Measurements from ENCODE around the gene GSAP.

GSAP gene

DNA sequence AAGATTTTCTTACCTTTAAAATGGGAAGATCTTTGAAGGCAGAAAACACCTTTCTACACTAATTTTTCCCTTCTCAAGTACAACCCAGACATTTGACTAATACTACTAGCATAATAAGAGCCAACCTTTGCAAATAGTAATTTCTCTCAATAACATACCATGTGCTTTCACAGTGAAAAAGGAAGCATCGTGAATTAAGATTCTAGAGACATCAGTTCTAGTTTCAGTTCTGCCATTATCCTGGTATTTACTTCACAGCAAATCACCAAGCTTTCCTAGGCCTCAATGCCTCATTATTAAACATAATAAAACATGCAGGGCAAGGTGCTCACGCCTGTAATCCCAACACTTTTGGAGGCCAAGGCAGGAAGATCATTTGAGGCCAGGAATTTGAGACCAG lies 24.9 kb downstream of the GSAP start:
- Histone ChIP-seq H3K4me2 (no peak overlapping the region), H2AFZ (ENCODE audit: low read depth) (no peak overlapping the region), H3K4me1 (ENCODE audit: low read depth, poor library complexity, severe bottlenecking) (no peaks in the 10 kb centered on the region)

GRCh38 chr7:77388055-77388641 lies 28.0 kb downstream of the GSAP start:
- no peak for TF ChIP-seq CTCF (conservative IDR thresholded peaks at IDR 0.05; ENCODE audit: low read depth, low read length)
- no peak overlapping the region for H3K27ac ChIP-seq
- H4K20me1 ChIP-seq (ENCODE audit: insufficient read depth): no peaks in the 10 kb centered on the region
- H3K27me3 ChIP-seq (ENCODE audit: insufficient read depth, low read depth): no peaks in the 10 kb centered on the region
- H2AFZ ChIP-seq (ENCODE audit: low read depth): no peak overlapping the region
- no peaks in the 10 kb centered on the region for H3K79me2 ChIP-seq (ENCODE audit: insufficient read depth, low read depth)
- no peaks in the 10 kb centered on the region for H3K4me1 ChIP-seq (ENCODE audit: low read depth, poor library complexity, severe bottlenecking)
- H3K4me2 ChIP-seq: no peak overlapping the region
- H3K4me3 ChIP-seq (IDR thresholded peaks at IDR 0.05; ENCODE audit: insufficient read depth, low read depth, low read length): no peak overlapping the region
- H3K36me3 ChIP-seq (ENCODE audit: insufficient read depth): no peaks in the 10 kb centered on the region
- H3K9ac ChIP-seq: no peak overlapping the region

More for the DNA sequence above, 24.9 kb downstream of the GSAP start:
- Histone ChIP-seq H4K20me1 (ENCODE audit: insufficient read depth) (no peaks in the 10 kb centered on the region), H3K36me3 (ENCODE audit: insufficient read depth) (no peaks in the 10 kb centered on the region), H3K79me2 (ENCODE audit: insufficient read depth, low read depth) (no peaks in the 10 kb centered on the region), H3K27ac (no peak overlapping the region), H3K9ac (no peak overlapping the region), H3K4me3 (IDR thresholded peaks at IDR 0.05; ENCODE audit: insufficient read depth, low read depth, low read length) (no peak overlapping the region), H3K27me3 (ENCODE audit: insufficient read depth, low read depth) (no peaks in the 10 kb centered on the region)
- no peak for TF ChIP-seq CTCF (conservative IDR thresholded peaks at IDR 0.05; ENCODE audit: low read depth, low read length)

DNA sequence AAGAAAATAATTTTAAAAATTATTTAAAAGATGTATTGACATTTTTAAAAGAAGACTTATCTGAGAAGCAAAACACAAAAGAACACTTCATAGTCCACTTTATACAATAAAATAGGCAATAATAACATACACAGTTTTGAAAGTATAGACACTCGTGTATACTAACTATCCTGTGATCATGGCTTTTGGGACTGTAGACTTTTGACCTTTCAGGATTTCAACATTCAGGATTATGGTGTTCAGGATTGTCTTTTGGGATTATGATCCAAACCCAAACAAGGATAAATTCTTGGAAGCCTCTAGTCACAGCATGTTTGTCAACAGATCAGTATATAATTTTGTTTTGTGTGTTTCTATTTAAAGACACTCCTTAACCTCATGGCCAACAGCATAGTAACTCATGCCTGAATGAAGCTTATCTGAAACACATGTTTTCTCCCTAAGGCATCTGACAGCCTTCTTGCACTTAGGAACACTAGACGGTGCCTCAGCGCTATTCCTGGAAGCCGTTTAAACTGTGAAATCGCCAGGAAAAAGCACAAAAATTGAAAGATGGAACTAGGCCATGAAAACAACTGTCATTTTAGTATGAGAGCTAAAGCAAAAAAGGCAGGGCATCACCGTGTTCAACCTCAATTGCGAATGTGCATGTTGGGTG lies 29.9 kb downstream of the GSAP start:
- no peak overlapping the region for H2AFZ ChIP-seq (ENCODE audit: low read depth)
- no peak overlapping the region for H3K4me3 ChIP-seq (IDR thresholded peaks at IDR 0.05; ENCODE audit: insufficient read depth, low read depth, low read length)
- H3K4me2 ChIP-seq: no peak overlapping the region
- H4K20me1 ChIP-seq (ENCODE audit: insufficient read depth): no peaks in the 10 kb centered on the region
- TF ChIP-seq CTCF (conservative IDR thresholded peaks at IDR 0.05; ENCODE audit: low read depth, low read length): no peak
- no peaks in the 10 kb centered on the region for H3K36me3 ChIP-seq (ENCODE audit: insufficient read depth)
- H3K4me1 ChIP-seq (ENCODE audit: low read depth, poor library complexity, severe bottlenecking): no peaks in the 10 kb centered on the region
- no peak overlapping the region for H3K9ac ChIP-seq
- H3K27me3 ChIP-seq (ENCODE audit: insufficient read depth, low read depth): no peaks in the 10 kb centered on the region
- no peaks in the 10 kb centered on the region for H3K79me2 ChIP-seq (ENCODE audit: insufficient read depth, low read depth)
- no peak overlapping the region for H3K27ac ChIP-seq

- no peak overlapping the region for H3K27ac ChIP-seq
- TF ChIP-seq CTCF (conservative IDR thresholded peaks at IDR 0.05; ENCODE audit: low read depth, low read length): no peak
- H3K36me3 ChIP-seq (ENCODE audit: insufficient read depth): no peaks in the 10 kb centered on the region
Measured at GRCh38 chr7:77383333-77383740, 32.8 kb downstream of the GSAP start.

More at GRCh38 chr7:77383333-77383740, 32.8 kb downstream of the GSAP start:
- no peaks in the 10 kb centered on the region for H4K20me1 ChIP-seq (ENCODE audit: insufficient read depth)
- no peaks in the 10 kb centered on the region for H3K79me2 ChIP-seq (ENCODE audit: insufficient read depth, low read depth)
- H3K4me2 ChIP-seq: no peak overlapping the region
- H3K27me3 ChIP-seq (ENCODE audit: insufficient read depth, low read depth): no peaks in the 10 kb centered on the region
- no peaks in the 10 kb centered on the region for H3K4me1 ChIP-seq (ENCODE audit: low read depth, poor library complexity, severe bottlenecking)
- no peak overlapping the region for H3K9ac ChIP-seq
- H2AFZ ChIP-seq (ENCODE audit: low read depth): no peak overlapping the region
- H3K4me3 ChIP-seq (IDR thresholded peaks at IDR 0.05; ENCODE audit: insufficient read depth, low read depth, low read length): no peak overlapping the region
